ENCODE data around the gene PI4KA. TPM values are rescaled to one million over a fixed set of nuclear protein-coding genes. Genes with fewer than 3 reads are reported as not detected.
A peak's percentile ranks its signal among the peaks of the same experiment; 100 is the strongest.

Gene PI4KA
- polyA plus RNA-seq, 1 of the 3 experiments (the other 2 are of a cell fraction) = 30.0 TPM

- H3K4me3 ChIP-seq (ENCODE audit: low read depth in 2 of 2, low read length in 1 of 2) = no peak overlapping the region
- H4K20me1 ChIP-seq (ENCODE audit: insufficient read depth) = 0 out of 2 replicates have a peak, but pooled peaks cover 5% of the 10 kb centered on the region
- H3K9me2 ChIP-seq = no peaks in the 10 kb centered on the region
- no peaks in the 10 kb centered on the region for H3K9me3 ChIP-seq
- 78% methylated on average over 14 of the region's 14 CpGs for WGBS (ENCODE audit: low lambda C conversion rate)
- H3K4me2 ChIP-seq = no peak overlapping the region
- no peaks in the 10 kb centered on the region for H3F3A ChIP-seq (replicated peaks; ENCODE audit: insufficient read depth)
- peak; percentile 78 for TF ChIP-seq CTCF (IDR thresholded peaks at IDR 0.05)
- no peak for TF ChIP-seq ZBTB33 (IDR thresholded peaks at IDR 0.05; ENCODE audit: borderline replicate concordance, low read depth)
- peak; percentile 53 for TF ChIP-seq RAD21 (IDR thresholded peaks at IDR 0.05; ENCODE audit: low read length)
- 0 out of 2 replicates have a peak, but pooled peaks have one; percentile 10 for TF ChIP-seq SMC3 (IDR thresholded peaks at IDR 0.05; ENCODE audit: low read depth, low read length)
- TF ChIP-seq MXI1 (IDR thresholded peaks at IDR 0.05; ENCODE audit: low read depth, low read length) = no peak
- ChIA-PET CTCF (interaction anchor here (0.6 to 3.9 kb wide), 24 partner anchors 8 to 218 kb away, joined by 3 to 43 read pairs (median 5); partner anchors contain the start of gene SERPIND1), POLR2A (no interaction called here)
- H2AFZ ChIP-seq (ENCODE audit: low read depth) = no peak overlapping the region
- no peaks in the 10 kb centered on the region for H3K27me3 ChIP-seq (ENCODE audit: insufficient read depth)
- H3K4me1 ChIP-seq (ENCODE audit: control insufficient read depth in 1 of 2, insufficient read depth in 2 of 2, low read depth in 1 of 2, low read length in 1 of 2) = no peaks in the 10 kb centered on the region
- H3K9ac ChIP-seq = no peak overlapping the region
- peaks cover 6 to 27% of the 10 kb centered on the region in 2 experiments for H3K36me3 ChIP-seq (replicated peaks in 1 of 2; ENCODE audit: control insufficient read depth in 1 of 2, insufficient read depth in 2 of 2, low read length in 1 of 2)
- peak; percentile 59 for DNase-seq
- H3K27ac ChIP-seq (ENCODE audit: low read depth in 2 of 2, low read length in 1 of 2) = no peak overlapping the region
- no peaks in the 10 kb centered on the region for H3K79me2 ChIP-seq (ENCODE audit: insufficient read depth)
Observed at GRCh38 chr22:20783844-20784723, 74.5 kb downstream of the PI4KA start.

- Histone ChIP-seq H3F3A (replicated peaks; ENCODE audit: insufficient read depth) (no peaks in the 10 kb centered on the region), H3K9me3 (no peaks in the 10 kb centered on the region), H2AFZ (ENCODE audit: low read depth) (no peak overlapping the region), H3K9ac (no peak overlapping the region), H4K20me1 (ENCODE audit: insufficient read depth) (0 out of 2 replicates have a peak, but pooled peaks cover 5% of the 10 kb centered on the region), H3K36me3 (replicated peaks in 1 of 2; ENCODE audit: control insufficient read depth in 1 of 2, insufficient read depth in 2 of 2, low read length in 1 of 2) (peaks cover 6 to 19% of the 10 kb centered on the region in 2 experiments), H3K4me1 (ENCODE audit: control insufficient read depth in 1 of 2, insufficient read depth in 2 of 2, low read depth in 1 of 2, low read length in 1 of 2) (no peaks in the 10 kb centered on the region), H3K79me2 (ENCODE audit: insufficient read depth) (no peaks in the 10 kb centered on the region), H3K4me3 (ENCODE audit: low read depth in 2 of 2, low read length in 1 of 2) (no peak overlapping the region), H3K27ac (ENCODE audit: low read depth in 2 of 2, low read length in 1 of 2) (no peak overlapping the region), H3K9me2 (no peaks in the 10 kb centered on the region), H3K4me2 (no peak overlapping the region), H3K27me3 (ENCODE audit: insufficient read depth) (no peaks in the 10 kb centered on the region)
- no peak for DNase-seq
- ChIA-PET POLR2A (no interaction called here), CTCF (interaction anchor here (0.8 to 3.9 kb wide), 18 partner anchors 9 to 365 kb away, joined by 3 to 43 read pairs (median 6); partner anchors contain the start of gene SERPIND1)
- WGBS (ENCODE audit: low lambda C conversion rate) = 99% methylated on average over 3 of the region's 3 CpGs
- TF ChIP-seq GABPA (IDR thresholded peaks at IDR 0.05; ENCODE audit: low read depth) (no peak), FOSL2 (IDR thresholded peaks at IDR 0.05; ENCODE audit: borderline replicate concordance, low read depth) (no peak), TCF12 (IDR thresholded peaks at IDR 0.05) (no peak), RXRA (IDR thresholded peaks at IDR 0.05; ENCODE audit: borderline replicate concordance, low read depth) (no peak), REST (IDR thresholded peaks at IDR 0.05; ENCODE audit: low read depth, low read length) (no peak), USF2 (IDR thresholded peaks at IDR 0.05; ENCODE audit: borderline replicate concordance, low read depth, low read length) (no peak), NRF1 (IDR thresholded peaks at IDR 0.05; ENCODE audit: low read depth, low read length) (no peak), PBX3 (IDR thresholded peaks at IDR 0.05) (no peak), RFX5 (IDR thresholded peaks at IDR 0.05; ENCODE audit: low read length) (no peak), MAX (IDR thresholded peaks at IDR 0.05; ENCODE audit: low read depth) (no peak)
Observed at GRCh38 chr22:20783300-20783673, 75.3 kb downstream of the PI4KA start.

All from SK-N-SH (cell line).